Neural cell (in vitro differentiated cells): Measurements from ENCODE around the gene CRTAP. TPM values are rescaled to one million over a fixed set of nuclear protein-coding genes. Genes with fewer than 3 reads are reported as not detected.

Experiments
- H2AFZ ChIP-seq: fragments of 200-600, 300-800 bp; sonication (generic), shearing (Covaris generic); 2 replicates; pipeline ENCODE4 v1.6.0; 2014; ENCODE audit warnings: low read depth, mild to moderate bottlenecking, antibody characterized with exemption, low read length, moderate library complexity
- H3F3A ChIP-seq: fragments of 200-600 bp; shearing (Covaris generic); 2 replicates; pipeline ENCODE4 v1.6.1; 2016; ENCODE audit warnings: mild to moderate bottlenecking, moderate library complexity, mixed read lengths, antibody characterized with exemption, low read length; ENCODE audit not compliant: insufficient read depth, poor library complexity, severe bottlenecking
- H3K27ac ChIP-seq: fragments of 200-600, 300-800 bp; sonication (generic), shearing (Covaris generic); 2 replicates; pipeline ENCODE4 v1.5.1; 2014; ENCODE audit warnings: mild to moderate bottlenecking, low read length, moderate library complexity
- H3K27me3 ChIP-seq: fragments of 300-800, 200-600 bp; sonication (generic), shearing (Covaris generic); 2 replicates; pipeline ENCODE4 v1.6.0; 2014; ENCODE audit warnings: mild to moderate bottlenecking, low read depth, low read length, moderate library complexity; ENCODE audit not compliant: insufficient read depth
- H3K36me3 ChIP-seq: fragments of 300-800, 200-600 bp; sonication (generic), shearing (Covaris generic); 2 replicates; pipeline ENCODE4 v1.5.1; 2014; ENCODE audit warnings: mild to moderate bottlenecking, antibody characterized with exemption, low read length, moderate library complexity; ENCODE audit not compliant: insufficient read depth
- H3K4me2 ChIP-seq: fragments of 300-800, 200-600 bp; sonication (generic), shearing (Covaris generic); 2 replicates; pipeline ENCODE4 v1.6.0; 2014; ENCODE audit warnings: mild to moderate bottlenecking, low read length
- H3K4me3 ChIP-seq: fragments of 300-800, 200-600 bp; sonication (generic), shearing (Covaris generic); 2 replicates; pipeline ENCODE4 v1.5.1; 2014; ENCODE audit warnings: mild to moderate bottlenecking, low read length, moderate library complexity
- H3K79me2 ChIP-seq: fragments of 200-600 bp; shearing (Covaris generic); replicated peaks from 2 replicates; pipeline ENCODE4 v1.6.0; 2014; ENCODE audit warnings: mild to moderate bottlenecking, low read length, moderate library complexity; ENCODE audit not compliant: insufficient read depth
- H3K9ac ChIP-seq: fragments of 300-800, 200-600 bp; sonication (generic), shearing (Covaris generic); 2 replicates; pipeline ENCODE4 v1.6.1; 2016; ENCODE audit warnings: mild to moderate bottlenecking, low read length, mixed read lengths
- H3K9me2 ChIP-seq: fragments of 200-600 bp; shearing (Covaris generic); 2 replicates; pipeline ENCODE4 v1.6.1; 2016; ENCODE audit warnings: mild to moderate bottlenecking, low read length, mixed read lengths; ENCODE audit not compliant: insufficient read depth
- H3K9me3 ChIP-seq: fragments of 200-600, 300-800 bp; sonication (generic), shearing (Covaris generic); 2 replicates; pipeline ENCODE4 v1.6.1; 2016; ENCODE audit warnings: mild to moderate bottlenecking, mixed run types, low read length, moderate library complexity, mixed read lengths
- H4K20me1 ChIP-seq: fragments of 200-600 bp; shearing (Covaris generic); 2 replicates; pipeline ENCODE4 v1.6.1; 2016; ENCODE audit warnings: mild to moderate bottlenecking, mixed run types; ENCODE audit not compliant: insufficient read depth
- CTCF ChIP-seq: fragments of 450-650 bp; IDR thresholded peaks from 2 replicates; pipeline ENCODE4 v1.5.1; 2014; ENCODE audit warnings: antibody characterized with exemption, mild to moderate bottlenecking, moderate library complexity; ENCODE audit not compliant: poor library complexity, severe bottlenecking
- EP300 ChIP-seq: fragments of 450-650 bp; conservative IDR thresholded peaks from 2 replicates; pipeline ENCODE4 v1.6.1; 2014; ENCODE audit warnings: antibody characterized with exemption, mild to moderate bottlenecking, moderate library complexity; ENCODE audit not compliant: poor library complexity, severe bottlenecking
- EZH2 ChIP-seq: fragments of 200-600, 300-800 bp; shearing (Covaris generic), sonication (generic); IDR thresholded peaks from 2 replicates; pipeline ENCODE4 v1.6.1; 2014; ENCODE audit warnings: antibody characterized with exemption, low read length, borderline replicate concordance, mild to moderate bottlenecking; ENCODE audit not compliant: insufficient read depth, poor library complexity, severe bottlenecking
- MXI1 ChIP-seq: fragments of 450-650 bp; conservative IDR thresholded peaks from 2 replicates; pipeline ENCODE4 v1.6.1; 2014; ENCODE audit warnings: antibody characterized with exemption, mild to moderate bottlenecking; ENCODE audit not compliant: poor library complexity, severe bottlenecking
- POLR2AphosphoS5 ChIP-seq: IDR thresholded peaks from 2 replicates; pipeline ENCODE4 v1.6.1; 2012
- RAD21 ChIP-seq: fragments of 450-650 bp; conservative IDR thresholded peaks from 2 replicates; pipeline ENCODE4 v1.6.1; 2014; ENCODE audit warnings: antibody characterized with exemption, mild to moderate bottlenecking, moderate library complexity
- REST ChIP-seq: IDR thresholded peaks from 2 replicates; pipeline ENCODE4 v1.6.1; 2012; ENCODE audit warnings: borderline replicate concordance
- SMC3 ChIP-seq: fragments of 450-650 bp; conservative IDR thresholded peaks from 2 replicates; pipeline ENCODE4 v1.6.1; 2014; ENCODE audit warnings: antibody characterized with exemption, mild to moderate bottlenecking, moderate library complexity; ENCODE audit not compliant: poor library complexity
- TAF1 ChIP-seq: IDR thresholded peaks from 2 replicates; pipeline ENCODE4 v1.6.1; 2012; ENCODE audit warnings: low read depth
- polyA plus RNA-seq: library from polyadenylated mRNA; depleted of rRNA; stranded (reverse); fragments of >200 nt; gene quantifications from 2 replicates; pipeline ENCODE4 v1.2.3, GENCODE V29; 2014

The CRTAP gene
- polyA plus RNA-seq, 1 donor from 2014 or later = 7.1 TPM

GRCh38 chr3:33132019-33132360 lies 18.2 kb downstream of the CRTAP start:
- no peaks in the 10 kb centered on the region for H3K36me3 ChIP-seq
- H3K79me2 ChIP-seq = no peaks in the 10 kb centered on the region
- no peak overlapping the region for H3K4me3 ChIP-seq
- H2AFZ ChIP-seq = no peak overlapping the region
- H3K9me3 ChIP-seq = no peaks in the 10 kb centered on the region
- H3K9me2 ChIP-seq = no peaks in the 10 kb centered on the region
- H3K4me2 ChIP-seq = no peak overlapping the region
- H3K9ac ChIP-seq = no peak overlapping the region
- H3F3A ChIP-seq = no peaks in the 10 kb centered on the region
- H3K27me3 ChIP-seq = no peaks in the 10 kb centered on the region
- H3K27ac ChIP-seq = no peak overlapping the region
- no peaks in the 10 kb centered on the region for H4K20me1 ChIP-seq
- TF ChIP-seq POLR2AphosphoS5 = no peak
- TF ChIP-seq SMC3 = no peak
- no peak for TF ChIP-seq CTCF
- no peak for TF ChIP-seq TAF1
- no peak for TF ChIP-seq MXI1
- TF ChIP-seq EZH2 = no peak

- TF ChIP-seq SMC3 (no peak), MXI1 (no peak), EP300 (no peak), POLR2AphosphoS5 (no peak), RAD21 (no peak), CTCF (no peak), TAF1 (no peak), REST (no peak), EZH2 (no peak)
- Histone ChIP-seq H3F3A (no peaks in the 10 kb centered on the region), H3K9me3 (no peaks in the 10 kb centered on the region), H3K27ac (no peak overlapping the region), H3K4me3 (no peak overlapping the region), H3K27me3 (no peaks in the 10 kb centered on the region), H4K20me1 (no peaks in the 10 kb centered on the region), H3K9ac (no peak overlapping the region), H3K36me3 (no peaks in the 10 kb centered on the region), H3K4me2 (no peak overlapping the region), H3K9me2 (no peaks in the 10 kb centered on the region), H3K79me2 (no peaks in the 10 kb centered on the region), H2AFZ (no peak overlapping the region)
These were observed 20.3 kb downstream of the CRTAP start for GRCh38 chr3:33134026-33134625.
